Prostate gland (tissue), 2 donors: ENCODE data around the gene ALAD. TPM values are rescaled to one million over a fixed set of nuclear protein-coding genes. Genes with fewer than 3 reads are reported as not detected.

Source experiments
- DNase-seq: peaks from one replicate; pipeline ENCODE4 v3.0.0-alpha.2; 2019; ENCODE audit warnings: low spot score
- H3K27ac ChIP-seq, 2 donors: fragments of 200-600 bp; sonication (generic); 2 replicates each; pipeline ENCODE4 v1.5.1; 2017 to 2019
- H3K27me3 ChIP-seq: fragments of 200-600 bp; sonication (generic); replicated peaks from 2 replicates; pipeline ENCODE4 v1.5.1; 2019; ENCODE audit not compliant: insufficient read depth
- H3K36me3 ChIP-seq, 2 donors: fragments of 200-600 bp; sonication (generic); 1 replicate in 1 of 2; 2 replicates in 1 of 2; pipeline versions ENCODE4 v1.5.1 to v1.8.1; 2017 to 2019
- H3K4me1 ChIP-seq: fragments of 200-600 bp; sonication (generic); replicated peaks from 2 replicates; pipeline ENCODE4 v1.5.1; 2019
- H3K4me3 ChIP-seq, 2 donors: fragments of 200-600 bp; sonication (generic); 2 replicates each; pipeline ENCODE4 v1.5.1; 2017 to 2019
- H3K9me3 ChIP-seq: fragments of 200-600 bp; sonication (generic); 2 replicates; pipeline ENCODE4 v1.5.1; 2017
- CTCF ChIP-seq, 4 experiments: fragments of 200-600 bp in 2 of 4; fragments of 450-650 bp in 2 of 4; sonication (generic) in 2 of 4; IDR thresholded peaks; 1 replicate in 3 of 4; 2 replicates in 1 of 4; pipeline ENCODE4 v1.5.1; 2016 to 2019; ENCODE audit warnings: antibody characterized with exemption in 4 of 4, mild to moderate bottlenecking in 2 of 4, moderate library complexity in 2 of 4
- POLR2A ChIP-seq: fragments of 450-650 bp; IDR thresholded peaks from one replicate; pipeline ENCODE4 v1.6.1; 2016; ENCODE audit warnings: antibody characterized with exemption, mild to moderate bottlenecking
- POLR2AphosphoS5 ChIP-seq: sonication (generic); formaldehyde crosslinking; IDR thresholded peaks from one replicate; pipeline ENCODE4 v1.6.1; 2017; ENCODE audit warnings: antibody characterized with exemption
- WGBS: methylation state at CpG from one replicate; pipeline ENCODE4 v1.1.5; 2018; 5-methylcytosine and 5-hydroxymethylcytosine counted together
- intact Hi-C: fragments of 100-400 bp; cut with DNase I; formaldehyde crosslinking; loops from one replicate; pipeline ENCODE4 v1.14.2; 2022
- total RNA-seq, 2 donors: library from RNA; depleted of rRNA; stranded (reverse); fragments of >200 nt; gene quantifications; one replicate each; pipeline ENCODE4 v1.1.0, GENCODE V29; 2016

ALAD gene
- total RNA-seq, 2 donors from 2014 or later: 59.8 to 103 TPM

GRCh38 chr9:113376634-113377567, 24.2 kb downstream of the ALAD start, which contains the start of gene HDHD3:
Gene HDHD3, minus strand, starts transcription at chr9:113376986. Its CDS starts 2,632 bp downstream, at chr9:113374354.
- peak within 1 kb of the TSS; percentile 73 to 84 for H3K27ac ChIP-seq
- peaks cover 0 to 8% of the 10 kb centered on the region in 2 donors for H3K36me3 ChIP-seq
- intact Hi-C loops: no loop called here
- WGBS: 1% methylated on average over 57 of the region's 74 CpGs
- peak in 2 of 4 experiments; percentile 9 to 25 for TF ChIP-seq CTCF (IDR thresholded peaks at IDR 0.05)
- TF ChIP-seq POLR2AphosphoS5: peak; percentile 88
- peak; percentile 85 for TF ChIP-seq POLR2A
- peak; percentile 88 for DNase-seq
- H3K27me3 ChIP-seq: no peaks in the 10 kb centered on the region
- H3K9me3 ChIP-seq: no peaks in the 10 kb centered on the region
- peak within 1 kb of the TSS; percentile 55 to 89 for H3K4me3 ChIP-seq
- H3K4me1 ChIP-seq: no peaks in the 10 kb centered on the region

GRCh38 chr9:113375057-113376023, 25.7 kb downstream of the ALAD start:
- DNase-seq: no peak
- Histone ChIP-seq H3K9me3 (no peaks in the 10 kb centered on the region), H3K4me1 (no peaks in the 10 kb centered on the region), H3K36me3 (peaks cover 0 to 8% of the 10 kb centered on the region in 2 donors), H3K27ac (peak overlapping the region in 1 of 2 donors; percentile 84), H3K4me3 (peak overlapping the region in 1 of 2 donors; percentile 55), H3K27me3 (no peaks in the 10 kb centered on the region)
- 88% methylated on average over 6 of the region's 6 CpGs for WGBS
- intact Hi-C loops: no loop called here
- TF ChIP-seq CTCF (IDR thresholded peaks at IDR 0.05): no peak
- no peak for TF ChIP-seq POLR2A
- TF ChIP-seq POLR2AphosphoS5: no peak

GRCh38 chr9:113373676-113374392, 27.2 kb downstream of the ALAD start:
- intact Hi-C loops: no loop called here
- H3K27me3 ChIP-seq: no peaks in the 10 kb centered on the region
- H3K4me1 ChIP-seq: no peaks in the 10 kb centered on the region
- H3K4me3 ChIP-seq: no peak overlapping the region
- H3K27ac ChIP-seq: no peak overlapping the region
- peaks cover 0 to 8% of the 10 kb centered on the region in 2 donors for H3K36me3 ChIP-seq
- 85% methylated on average over 24 of the region's 24 CpGs for WGBS
- TF ChIP-seq POLR2A (no peak), CTCF (IDR thresholded peaks at IDR 0.05) (no peak), POLR2AphosphoS5 (no peak)
- no peaks in the 10 kb centered on the region for H3K9me3 ChIP-seq
- DNase-seq: no peak

- no peak overlapping the region for H3K4me3 ChIP-seq
- H3K27ac ChIP-seq: no peak overlapping the region
- DNase-seq: no peak
- WGBS: 56% methylated on average over 3 of the region's 3 CpGs
- H3K4me1 ChIP-seq: no peaks in the 10 kb centered on the region
- intact Hi-C loops: no loop called here
- H3K27me3 ChIP-seq: no peaks in the 10 kb centered on the region
- no peak for TF ChIP-seq CTCF (IDR thresholded peaks at IDR 0.05)
- no peak for TF ChIP-seq POLR2AphosphoS5
- TF ChIP-seq POLR2A: no peak
- peaks cover 0 to 8% of the 10 kb centered on the region in 2 donors for H3K36me3 ChIP-seq
- no peaks in the 10 kb centered on the region for H3K9me3 ChIP-seq
Measured at GRCh38 chr9:113373256-113373655, 27.8 kb downstream of the ALAD start.
